ENCODE measurements around the gene XPNPEP1.
"Not testable (repeated sequence)": the region's sequence is repeated elsewhere in the genome, so short reads cannot be mapped to it uniquely, and the experiment has no call there.

XPNPEP1 gene

GRCh38 chr10:109922358-109922975 lies 844 bp downstream of the XPNPEP1 start:
- DNase-seq = no peak

- DNase-seq = no peak
These were observed 3.3 kb downstream of the XPNPEP1 start for GRCh38 chr10:109920016-109920415.

DNA sequence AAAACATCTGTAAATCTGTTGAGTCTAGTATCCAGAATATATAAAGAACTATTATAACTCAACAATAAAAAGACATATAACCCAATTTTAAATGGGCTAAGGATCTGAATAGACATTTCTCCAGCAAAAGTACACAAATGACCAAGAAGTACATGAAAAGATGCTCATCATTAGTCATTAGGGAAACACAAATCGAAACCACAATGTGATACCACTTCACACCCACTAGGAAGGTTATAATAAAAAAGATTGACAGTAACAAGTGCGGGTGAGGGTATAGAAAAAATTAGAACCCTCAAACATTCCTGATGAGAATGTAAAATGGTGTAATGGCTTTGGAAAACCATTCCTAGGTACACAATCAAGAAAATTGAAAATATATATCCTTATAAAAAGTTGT lies 4.1 kb downstream of the XPNPEP1 start:
- no peak for DNase-seq

GRCh38 chr10:109918707-109919106 lies 4.6 kb downstream of the XPNPEP1 start:
- not testable (repeated sequence) for DNase-seq

DNA sequence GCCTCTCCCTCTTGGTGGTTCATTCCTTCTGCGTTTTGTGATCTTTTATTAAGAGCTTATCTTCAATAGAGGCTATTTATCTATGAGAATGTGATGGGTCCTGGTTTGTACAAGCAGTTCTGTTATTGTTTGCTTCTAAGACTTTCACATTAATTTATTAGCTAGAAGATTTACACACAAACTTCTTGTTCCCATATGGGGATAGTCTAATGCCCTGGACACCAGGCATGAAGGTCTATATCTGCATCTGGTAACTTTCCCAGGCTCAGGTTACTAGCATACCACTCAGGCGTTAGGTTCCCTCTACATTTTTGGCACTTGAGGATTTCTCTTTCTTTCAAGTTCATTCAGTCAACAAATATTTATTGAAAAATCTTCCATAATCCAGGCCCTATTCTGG lies 7.7 kb downstream of the XPNPEP1 start:
- no peak for DNase-seq

DNA sequence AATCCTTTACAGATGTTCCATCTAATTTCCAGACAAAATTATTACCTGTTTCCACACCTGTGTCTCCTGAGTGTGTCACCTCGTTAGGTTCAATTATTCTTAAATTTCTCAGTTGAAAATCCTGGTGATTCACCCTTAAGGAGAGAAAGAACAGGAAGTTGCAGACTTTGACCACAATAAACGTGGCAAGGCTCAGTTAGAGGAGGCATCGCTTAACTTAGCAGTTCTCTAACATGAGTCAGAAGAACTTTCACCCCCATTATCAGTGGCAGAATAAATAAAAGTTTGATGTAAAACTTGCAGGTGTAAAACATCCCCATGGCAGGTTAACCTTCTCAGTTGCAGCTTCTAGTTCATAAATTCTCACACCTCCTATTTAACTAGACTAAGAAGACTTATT lies 8.3 kb downstream of the XPNPEP1 start:
- DNase-seq = no peak

GRCh38 chr10:109913306-109913892 lies 9.9 kb downstream of the XPNPEP1 start:
- no peak for DNase-seq

DNA sequence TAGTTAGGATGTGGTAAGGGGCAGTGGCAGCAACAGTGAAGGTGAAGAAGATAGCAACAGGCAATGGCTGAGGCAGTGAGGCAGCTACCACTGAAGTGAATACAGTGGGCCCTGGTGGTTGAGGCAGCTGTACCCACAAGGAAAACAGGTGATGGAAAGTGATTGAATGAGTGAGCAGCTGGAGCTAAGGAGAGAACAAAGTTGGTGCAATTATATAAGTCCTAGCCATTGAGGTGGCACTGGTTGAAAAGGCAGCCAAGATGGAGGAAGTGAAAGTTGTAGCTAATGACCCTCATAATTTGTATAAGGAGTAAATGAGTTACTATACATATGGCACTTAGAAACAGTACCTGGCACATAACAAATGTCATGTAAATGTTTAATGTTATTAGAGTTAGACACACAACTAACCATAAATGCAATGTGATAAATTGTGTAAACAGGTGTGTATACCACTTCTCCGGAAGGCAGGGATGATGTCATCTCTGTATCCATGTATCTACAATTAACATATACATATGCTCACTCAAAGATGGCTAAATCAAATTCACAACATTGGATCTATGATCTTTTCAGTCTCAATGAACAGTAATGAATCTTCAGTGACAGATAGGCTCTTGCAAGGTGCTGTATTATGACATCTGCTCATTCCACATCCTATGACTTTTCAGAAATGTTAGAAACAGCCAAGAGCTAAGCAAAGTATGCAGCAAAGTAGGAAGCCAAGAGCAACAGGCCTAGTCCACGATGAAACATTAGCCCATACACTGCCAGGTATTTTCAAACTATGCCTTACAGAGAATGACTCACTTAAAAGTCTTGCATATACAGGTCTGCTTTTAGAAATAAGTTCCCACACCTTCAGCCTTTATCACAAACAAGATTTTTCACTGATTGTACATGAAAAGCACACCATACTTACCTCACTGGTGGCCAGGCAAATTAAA lies 10.7 kb downstream of the XPNPEP1 start:
- no peak for DNase-seq

DNA sequence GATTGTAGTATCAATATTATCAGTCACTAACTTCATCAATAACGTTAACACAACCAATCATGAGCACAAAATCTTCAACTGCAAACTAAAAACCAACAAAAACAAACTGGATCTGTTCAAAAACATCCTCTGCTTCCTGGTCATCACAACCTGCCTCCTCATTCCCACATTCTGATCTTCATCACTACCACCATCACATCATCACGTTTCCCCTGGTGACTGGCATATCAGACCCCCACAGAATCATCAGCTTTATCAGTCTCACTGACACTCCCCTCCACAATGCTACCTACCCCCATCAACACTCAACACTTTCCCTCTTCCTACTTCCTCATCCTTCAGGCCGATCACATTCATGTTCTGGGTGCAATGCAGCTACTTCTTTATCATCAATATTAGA lies 11.4 kb downstream of the XPNPEP1 start:
- DNase-seq = no peak

- no peak for DNase-seq
These were observed 17.0 kb downstream of the XPNPEP1 start for GRCh38 chr10:109906316-109906715.

- DNase-seq = no peak
These were observed 18.9 kb downstream of the XPNPEP1 start for GRCh38 chr10:109904397-109904796.

GRCh38 chr10:109902992-109903947 lies 20.0 kb downstream of the XPNPEP1 start:
- peak; percentile 91 for DNase-seq

GRCh38 chr10:109899356-109900331 lies 23.7 kb downstream of the XPNPEP1 start:
- no peak for DNase-seq

DNA sequence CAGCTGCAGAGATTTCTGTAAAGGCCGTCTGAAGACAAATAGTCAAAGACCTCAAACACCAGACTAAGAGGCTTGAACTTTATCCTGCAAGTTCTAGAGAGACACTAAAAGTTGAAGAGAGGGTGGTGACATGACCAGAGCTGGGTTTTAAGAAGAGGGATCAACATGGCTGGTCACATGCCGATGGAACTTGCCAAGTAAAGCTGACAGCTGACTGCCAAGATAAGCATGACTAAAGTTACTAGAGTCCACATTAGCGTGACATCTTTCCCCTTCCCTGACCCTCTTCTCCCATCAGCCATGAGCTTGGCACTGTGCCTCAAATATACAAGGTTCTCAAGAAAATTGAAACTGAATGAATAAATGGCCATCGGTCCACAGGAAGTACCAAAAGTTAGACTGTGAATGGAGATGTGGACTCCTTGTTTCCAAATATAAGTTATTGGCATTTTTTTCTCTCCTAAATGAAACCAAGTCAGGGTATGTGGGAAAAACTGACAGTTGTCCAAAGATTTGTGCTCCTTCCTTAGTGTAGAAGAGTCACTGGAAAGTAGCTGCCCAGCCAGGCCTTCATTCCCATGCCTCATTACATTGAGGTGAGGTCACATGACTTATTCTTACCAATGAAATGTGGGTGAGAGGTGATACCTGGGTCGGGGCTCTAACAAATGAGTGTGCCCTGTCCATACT lies 24.5 kb downstream of the XPNPEP1 start:
- DNase-seq = no peak

DNA sequence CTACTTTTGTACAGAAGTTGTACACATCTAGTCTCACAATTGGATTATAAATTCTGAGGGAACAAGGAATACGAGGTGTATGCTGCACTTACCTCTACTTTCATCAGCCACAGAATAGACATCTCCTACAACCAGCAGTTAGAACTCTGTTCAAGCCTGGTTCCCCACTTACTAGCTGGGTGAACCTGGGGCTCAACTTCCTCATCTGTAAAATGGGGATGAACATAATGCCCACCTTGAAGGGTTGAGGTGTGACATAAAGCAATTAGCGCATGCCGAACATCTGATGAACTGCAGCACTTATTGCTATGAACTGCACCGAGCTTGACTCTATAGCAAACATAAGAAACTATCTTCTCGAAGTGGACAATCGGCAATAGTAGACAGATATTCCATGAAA lies 25.3 kb downstream of the XPNPEP1 start:
- DNase-seq = no peak

GRCh38 chr10:109895848-109896247 lies 27.5 kb downstream of the XPNPEP1 start:
- DNase-seq = no peak

- no peak for DNase-seq
These were observed 28.1 kb downstream of the XPNPEP1 start for GRCh38 chr10:109895095-109895818.

DNA sequence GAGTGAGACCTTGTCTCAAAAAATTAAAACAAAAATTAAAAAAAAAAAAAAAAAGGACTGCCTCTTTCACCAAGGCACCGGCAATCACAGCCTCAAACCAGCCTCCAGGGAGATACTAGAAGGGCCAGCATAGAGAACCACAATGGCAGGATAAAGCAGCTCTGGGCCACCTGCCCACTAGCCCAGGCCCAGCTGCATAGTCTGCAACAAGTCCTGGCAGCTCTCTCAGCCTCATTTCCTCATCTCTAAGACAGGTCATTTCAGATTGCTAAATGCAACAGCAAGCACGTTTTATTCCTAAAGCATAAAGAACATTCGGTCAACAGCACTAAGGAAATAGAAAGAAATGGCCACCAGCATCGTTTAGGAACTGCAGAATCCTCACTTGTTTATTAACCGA lies 28.8 kb downstream of the XPNPEP1 start:
- DNase-seq = peak; percentile 33

DNA sequence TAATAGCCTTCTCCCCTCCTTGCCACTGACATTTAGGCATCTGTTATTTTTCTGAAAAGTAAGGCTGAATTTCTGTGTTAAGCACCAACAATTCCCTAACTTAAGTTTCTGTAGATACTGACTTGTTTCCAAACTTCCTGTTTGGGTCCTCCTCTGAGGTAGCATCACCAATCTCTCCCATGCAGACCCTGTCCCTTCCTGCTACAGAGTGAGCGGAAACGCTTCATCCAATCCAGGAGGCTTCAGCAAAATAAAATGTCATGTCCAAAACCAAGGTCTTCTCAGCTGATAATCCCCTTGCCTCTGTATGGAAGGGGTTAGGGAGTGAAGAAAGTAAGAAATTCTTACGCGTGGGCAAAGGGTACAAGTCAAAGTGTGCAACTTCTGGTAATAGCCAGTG lies 29.9 kb downstream of the XPNPEP1 start:
- DNase-seq = no peak

GRCh38 chr10:109892931-109893330 lies 30.4 kb downstream of the XPNPEP1 start:
- DNase-seq = no peak
